Left forelimb (tissue), 1 donor: Measurements from ENCODE around the gene CRYL1.
"Not testable (repeated sequence)": the region's sequence is repeated elsewhere in the genome, so short reads cannot be mapped to it uniquely, and the experiment has no call there.

ENCODE experiments used
- DNase-seq: peaks from one replicate; pipeline ENCODE4 v3.0.0-alpha.2; 2018; ENCODE audit warnings: low spot score

The CRYL1 gene

GRCh38 chr13:20451397-20451796, 74.3 kb downstream of the CRYL1 start:
- no peak for DNase-seq

DNA sequence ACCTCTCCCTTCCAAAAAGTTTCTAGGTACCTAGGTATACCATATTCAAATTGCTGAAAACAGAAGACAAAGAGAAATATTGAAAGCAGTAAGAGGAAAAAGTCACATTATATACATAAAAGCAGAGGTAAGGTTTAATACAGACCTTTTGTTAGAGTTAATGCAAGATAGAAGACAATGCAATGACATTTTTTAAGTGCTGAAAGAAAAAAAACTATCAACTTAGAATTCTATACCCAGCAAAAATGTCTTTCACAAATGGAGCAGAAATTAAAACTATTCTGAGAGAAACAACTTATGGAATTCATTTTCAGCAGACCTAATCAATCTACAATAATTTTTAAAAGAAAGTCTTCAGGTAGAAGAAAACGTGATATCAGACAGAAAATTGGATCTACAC, 77.2 kb downstream of the CRYL1 start:
- DNase-seq, result no peak

- no peak for DNase-seq
Measured at GRCh38 chr13:20446900-20447299, 78.8 kb downstream of the CRYL1 start.

DNA sequence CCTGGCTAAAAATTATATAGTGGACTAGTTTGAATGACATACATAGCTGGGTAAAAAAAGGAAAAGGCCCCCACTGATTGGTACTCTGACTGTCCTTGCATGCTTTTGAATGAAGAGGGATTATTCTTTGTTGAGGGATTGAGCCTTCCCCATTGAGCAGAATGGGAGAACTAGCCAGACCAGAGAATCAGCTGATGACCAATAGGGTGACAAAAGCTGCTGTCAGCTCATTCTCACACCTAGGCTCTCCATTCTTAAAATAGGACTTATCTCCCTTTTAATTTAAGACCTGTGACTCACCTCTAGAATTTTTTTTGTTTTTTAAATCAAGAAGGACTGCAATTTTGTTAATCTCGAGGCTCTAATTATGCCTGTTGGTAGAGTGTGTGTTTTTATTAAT, 79.3 kb downstream of the CRYL1 start:
- no peak for DNase-seq

- DNase-seq, result no peak
Measured at GRCh38 chr13:20442798-20443381, 82.8 kb downstream of the CRYL1 start.

DNA sequence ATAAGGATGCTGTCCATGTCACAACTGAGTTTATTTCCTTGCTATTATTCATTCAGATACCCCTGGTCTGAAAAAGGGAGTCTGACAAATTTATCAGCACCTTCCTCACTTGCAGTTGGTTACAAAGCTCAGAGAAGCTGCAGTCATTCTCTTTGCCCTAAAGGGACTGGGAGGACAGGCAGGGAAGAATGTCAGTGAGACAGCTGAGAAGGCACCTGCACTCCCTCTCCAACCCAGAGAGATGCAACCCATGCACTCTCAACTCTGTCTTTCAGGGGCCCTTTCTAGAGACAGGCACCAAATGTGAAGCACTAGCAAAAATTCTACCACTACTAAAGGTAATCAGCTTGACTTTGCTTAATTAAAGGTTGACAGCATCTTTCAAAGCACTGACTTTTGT, 83.3 kb downstream of the CRYL1 start:
- DNase-seq, result no peak

DNA sequence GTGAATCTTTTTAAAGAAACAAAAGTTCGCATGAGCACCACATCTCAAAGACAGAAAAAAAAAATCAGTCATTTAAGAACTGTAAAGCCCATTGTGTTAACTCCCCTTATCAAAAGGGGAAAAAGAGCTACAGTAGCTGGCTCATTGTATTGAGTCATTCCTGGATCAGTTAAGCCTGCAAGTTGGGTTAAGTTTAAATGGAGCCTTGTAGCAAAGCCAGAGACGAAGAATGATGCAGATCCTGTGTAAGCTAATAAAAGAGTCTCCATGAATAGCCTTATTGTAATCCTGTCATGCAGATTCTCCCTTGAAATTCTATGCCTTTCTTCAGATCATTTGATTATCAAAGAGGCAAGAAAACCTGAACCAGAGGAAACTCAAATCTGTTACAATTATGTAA, 83.8 kb downstream of the CRYL1 start:
- DNase-seq, result no peak

- no peak for DNase-seq
Measured at GRCh38 chr13:20441056-20441455, 84.6 kb downstream of the CRYL1 start.

DNA sequence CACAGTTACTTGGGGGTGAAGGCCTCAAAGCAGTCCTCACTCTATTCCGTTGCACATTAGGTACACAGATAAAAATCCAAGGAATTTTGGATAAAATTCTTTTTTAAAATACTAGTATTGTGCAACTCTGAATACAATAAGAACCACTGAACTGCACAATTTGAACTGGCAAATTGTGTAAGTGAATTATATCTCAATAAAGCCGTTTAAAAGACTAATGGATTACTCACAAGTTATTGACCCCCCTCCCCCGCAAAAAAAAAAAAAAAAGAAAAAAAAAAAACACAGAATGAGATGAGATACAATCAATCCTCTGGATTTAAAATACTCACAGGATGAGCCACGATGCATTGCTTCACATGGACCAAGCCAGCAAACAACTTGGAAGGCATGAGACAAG, 86.4 kb downstream of the CRYL1 start:
- no peak for DNase-seq

- no peak for DNase-seq
Measured at GRCh38 chr13:20438801-20439200, 86.9 kb downstream of the CRYL1 start.

GRCh38 chr13:20436505-20436904, 89.2 kb downstream of the CRYL1 start:
- no peak for DNase-seq

DNA sequence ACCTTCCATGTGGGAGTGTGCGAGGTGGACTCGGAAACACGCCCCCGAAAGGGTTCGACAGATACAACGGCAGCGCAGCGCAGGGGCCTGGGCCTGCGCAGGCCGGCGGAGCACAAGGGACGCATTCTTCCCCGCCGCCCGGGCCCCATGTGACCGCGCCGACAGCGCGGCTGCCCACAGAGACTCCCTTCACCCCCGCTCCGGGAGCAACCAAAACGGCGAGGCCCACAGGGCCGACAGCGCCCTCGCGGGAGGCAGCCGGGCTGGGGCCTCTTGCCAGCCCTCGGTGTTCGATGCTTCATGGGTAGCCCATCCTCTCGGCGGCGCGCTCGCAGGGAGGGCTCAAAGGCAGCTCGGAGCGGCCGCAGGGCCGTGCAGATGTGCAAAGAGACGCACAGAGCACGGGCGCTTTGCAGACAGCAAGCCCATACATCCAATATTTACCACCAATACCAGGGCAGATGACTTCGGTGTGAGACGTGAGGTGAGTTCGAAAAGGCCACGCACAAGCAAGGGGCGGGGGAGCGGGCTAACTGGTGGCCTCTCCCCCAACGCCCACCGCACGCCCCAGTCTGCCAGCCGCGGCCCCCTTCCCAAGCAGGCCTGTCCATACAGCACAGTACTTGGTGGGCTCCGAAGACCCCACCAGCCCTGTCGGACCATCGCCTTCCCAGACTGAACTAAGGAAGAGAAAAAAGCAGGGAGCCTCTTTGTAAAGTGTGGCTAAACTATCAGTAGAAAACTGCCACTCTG, 89.9 kb downstream of the CRYL1 start:
- DNase-seq, result no peak

GRCh38 chr13:20434210-20434609, 91.4 kb downstream of the CRYL1 start:
- DNase-seq, result not testable (repeated sequence)

DNA sequence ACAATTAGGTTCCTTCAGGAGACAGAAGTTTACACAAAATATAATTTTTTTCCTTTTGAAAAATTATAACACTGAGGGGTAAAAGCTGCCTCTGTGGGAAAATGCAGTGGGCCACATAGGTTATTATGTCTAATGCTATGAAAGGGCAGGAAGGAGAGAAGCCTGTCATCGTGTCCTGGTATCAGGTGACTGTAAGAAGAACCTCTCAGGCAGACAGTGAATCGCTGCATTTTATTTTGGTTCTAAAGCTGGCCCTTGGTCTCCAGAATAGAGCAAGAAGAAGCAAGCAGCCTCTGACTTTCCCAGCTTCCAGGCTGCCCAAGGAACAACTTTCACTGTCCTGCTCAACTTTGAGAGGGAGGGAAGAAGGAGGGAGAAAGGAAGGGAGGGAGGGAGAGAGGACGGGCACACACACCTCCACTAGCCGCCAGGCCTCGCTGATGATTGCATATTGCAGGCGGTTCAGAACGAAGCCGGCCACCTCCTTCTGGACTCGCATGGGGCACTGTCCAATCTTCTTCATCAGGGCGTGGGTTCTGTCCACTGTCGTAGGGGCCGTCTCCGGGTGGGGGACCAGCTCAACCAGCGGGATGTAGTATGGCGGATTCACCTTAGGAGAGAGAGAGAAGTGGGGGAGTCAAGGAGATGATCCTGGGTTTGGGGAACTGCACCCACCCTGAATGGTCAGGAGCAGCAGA, 93.8 kb downstream of the CRYL1 start:
- DNase-seq, result no peak

DNA sequence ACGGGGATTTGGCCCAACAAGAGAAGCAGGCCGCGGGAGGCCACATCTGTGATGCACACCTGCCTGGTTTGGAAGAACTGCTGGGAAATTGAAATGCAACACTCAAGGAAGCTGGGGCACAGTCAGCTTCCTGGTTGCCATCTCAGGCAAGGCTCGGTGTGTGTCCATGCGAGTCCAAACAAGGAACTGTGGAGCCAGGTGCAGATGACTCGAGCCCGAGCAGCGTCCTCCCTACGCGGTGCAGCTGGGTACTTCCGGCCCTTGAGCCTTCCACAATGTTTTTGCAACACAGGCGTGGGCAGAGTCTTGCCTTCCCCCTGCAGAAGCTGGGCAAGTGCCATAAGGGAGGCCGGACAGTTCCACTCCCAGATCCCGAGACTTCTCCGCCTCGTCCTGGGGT, 94.6 kb downstream of the CRYL1 start:
- no peak for DNase-seq

DNA sequence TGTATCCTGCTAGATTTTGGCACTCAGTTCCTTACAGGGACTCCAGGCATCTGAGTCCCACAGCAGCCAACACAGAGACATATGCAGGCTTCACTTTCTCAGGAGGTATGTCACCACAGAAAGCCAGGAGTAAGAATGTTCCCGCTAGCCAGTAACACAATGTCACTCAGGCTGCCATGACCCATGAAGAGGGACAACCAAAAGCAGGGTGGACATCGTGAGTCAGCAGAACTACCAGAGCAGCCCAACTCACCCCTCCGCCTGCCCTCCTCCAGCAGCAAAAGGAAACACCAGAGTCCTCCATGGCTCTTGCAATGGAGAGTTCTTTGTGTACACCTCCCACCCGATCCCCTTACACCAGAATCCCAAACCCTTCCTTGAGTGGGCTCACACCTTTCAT, 95.4 kb downstream of the CRYL1 start:
- no peak for DNase-seq

DNA sequence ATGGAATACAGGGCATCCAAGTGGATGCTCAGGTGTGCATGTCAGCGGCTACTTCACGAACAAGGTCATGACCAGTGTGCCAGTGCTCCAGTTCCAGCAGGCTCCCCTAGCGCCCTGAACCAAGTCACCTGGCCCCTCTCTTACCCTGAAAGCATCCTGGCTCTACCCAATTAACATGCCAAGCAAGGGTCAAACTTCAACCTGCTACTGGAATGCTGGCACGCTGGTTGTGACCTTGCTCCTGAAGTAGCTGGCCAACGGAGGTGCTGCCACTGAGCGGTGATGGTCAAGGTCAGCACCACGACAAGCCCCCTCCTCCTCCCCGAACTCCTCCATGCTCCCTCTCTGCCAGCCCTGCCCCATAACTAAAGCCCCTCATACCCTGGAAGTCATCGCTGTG, 96.0 kb downstream of the CRYL1 start:
- DNase-seq, result no peak

- DNase-seq, result no peak
Measured at GRCh38 chr13:20428666-20429644, 96.7 kb downstream of the CRYL1 start.

DNA sequence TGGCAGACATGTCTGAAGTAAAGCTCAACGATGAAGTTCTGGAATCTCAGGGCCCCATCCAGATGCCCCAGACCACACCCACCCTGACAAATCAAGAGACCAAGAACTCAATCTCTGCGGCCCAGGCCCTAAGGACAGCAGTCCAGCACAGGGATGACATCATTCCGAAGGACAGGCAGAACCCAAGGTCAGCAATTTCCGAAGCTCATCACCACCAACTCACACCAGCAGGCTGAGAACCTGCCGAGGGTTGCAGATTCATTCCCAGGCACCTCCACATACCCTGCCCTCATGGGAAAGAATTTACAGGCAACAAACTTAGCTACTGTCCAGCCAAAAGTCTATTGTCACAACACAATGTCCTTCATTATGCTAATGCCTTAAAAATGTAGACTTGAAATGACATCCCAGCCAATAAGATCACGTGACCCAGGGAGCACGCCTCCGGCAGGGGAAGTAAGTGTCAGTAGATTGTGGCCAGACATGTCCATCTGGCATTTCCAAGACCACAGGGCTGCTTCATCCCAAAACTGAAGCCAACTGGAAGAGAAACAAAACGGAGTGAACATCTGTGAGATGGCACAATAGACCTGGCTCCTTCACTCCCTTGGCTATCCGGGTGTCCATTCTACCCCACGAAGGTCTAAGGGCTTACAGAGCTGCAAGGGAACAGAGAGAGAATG, 98.8 kb downstream of the CRYL1 start:
- no peak for DNase-seq

GRCh38 chr13:20425819-20426219, 99.8 kb downstream of the CRYL1 start:
- DNase-seq, result no peak

DNA sequence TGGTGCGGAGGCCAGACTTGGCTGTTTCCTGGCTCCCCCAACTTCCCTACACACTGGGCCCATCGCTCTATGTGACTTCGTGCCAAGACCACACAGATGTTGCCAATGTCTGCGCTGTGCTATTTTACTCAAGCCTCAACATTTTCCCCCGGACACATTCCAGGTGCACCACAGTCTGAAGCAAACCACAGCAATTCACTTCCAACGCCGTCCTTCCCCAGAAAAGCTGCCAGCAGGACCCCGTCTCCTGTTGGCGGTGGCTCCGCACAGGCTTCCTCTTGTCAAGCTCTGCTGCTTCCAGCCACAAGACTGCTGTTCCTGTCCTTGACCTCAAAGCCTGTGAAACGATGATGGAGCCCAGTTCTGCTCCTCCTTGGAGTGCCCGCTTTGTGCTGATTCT, 100.7 kb downstream of the CRYL1 start:
- DNase-seq, result no peak

DNA sequence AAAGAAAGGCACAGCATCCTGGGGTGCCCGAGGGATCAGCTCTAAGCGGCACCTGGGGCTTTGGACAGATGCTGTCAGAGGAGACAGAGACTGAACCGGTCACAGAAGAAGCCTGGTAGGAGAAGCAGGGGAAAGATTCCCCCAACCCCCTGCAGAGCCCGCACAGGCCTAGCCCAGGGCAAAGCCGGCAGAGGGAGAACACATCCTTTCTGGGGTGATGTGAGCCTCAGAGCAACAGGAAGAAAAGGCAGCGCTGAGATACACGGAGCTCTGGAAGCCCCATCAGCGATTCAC, 101.2 kb downstream of the CRYL1 start:
- no peak for DNase-seq
